Right lobe of liver (tissue), 4 donors: Measurements from ENCODE around the gene CBFA2T2.

ENCODE experiments used
- CTCF ChIP-seq, 4 donors: fragments of 200-600 bp in 3 of 4; fragments of 450-650 bp in 1 of 4; IDR thresholded peaks; one replicate each; pipeline versions ENCODE4 v1.5.1 to v1.8.0; 2016 to 2022; ENCODE audit warnings: antibody characterized with exemption in 4 of 4, mild to moderate bottlenecking in 2 of 4
- POLR2A ChIP-seq: fragments of 450-650 bp; IDR thresholded peaks from one replicate; pipeline ENCODE4 v1.6.1; 2017; ENCODE audit warnings: antibody characterized with exemption, mild to moderate bottlenecking
- donor health status: DM: no; HTN: no; CAD: no.
- donor health status: DM: no; HTN: no; CAD: no.
- donor health status: DM: no; HTN: yes; CAD: no.

DNA sequence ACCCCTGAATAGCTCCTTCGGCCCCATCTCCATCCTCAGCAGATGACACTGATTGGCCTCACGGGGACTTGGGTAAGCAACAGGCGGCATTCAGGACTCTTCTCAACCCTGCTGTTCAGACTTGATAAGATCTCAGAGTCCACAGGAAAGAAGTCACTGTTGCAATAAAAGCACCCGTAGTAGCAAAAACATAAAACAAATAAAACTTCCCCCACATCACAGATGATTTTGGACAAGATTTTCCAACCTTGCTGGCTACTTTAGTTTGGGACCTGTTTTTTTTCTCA is 155.1 kb downstream of the CBFA2T2 start:
- no peak for TF ChIP-seq POLR2A
- TF ChIP-seq CTCF (IDR thresholded peaks at IDR 0.05) = no peak
